ENCODE data around the gene MOGAT1.
"Not testable (repeated sequence)": the region's sequence is repeated elsewhere in the genome, so short reads cannot be mapped to it uniquely, and the experiment has no call there.

MOGAT1 gene

DNA sequence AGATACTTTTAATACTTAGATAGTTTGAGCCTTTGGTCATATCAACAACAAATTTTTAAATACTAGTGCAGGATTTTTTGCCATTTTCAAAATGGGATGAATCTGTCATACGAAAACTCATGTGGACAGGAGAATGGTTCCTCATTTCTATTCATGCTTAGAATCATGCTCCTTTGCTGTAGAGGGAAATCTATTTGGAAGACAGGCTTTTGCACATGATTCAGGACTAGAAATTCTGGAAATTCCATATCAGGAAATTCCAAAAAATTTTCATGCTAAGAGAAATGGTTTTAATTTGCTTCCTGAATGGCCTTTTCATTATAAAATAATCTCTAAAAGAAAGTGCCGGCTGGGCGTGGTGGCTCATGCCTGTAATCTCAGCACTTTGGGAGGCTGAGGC, 39.3 kb downstream of the MOGAT1 start:
- TF ChIP-seq SUZ12 (IDR thresholded peaks at IDR 0.05; ENCODE audit: extremely low read depth, insufficient read depth, insufficient read length) (no peak), YY1 (IDR thresholded peaks at IDR 0.05; ENCODE audit: insufficient read depth, insufficient read length) (no peak), ZNF274 (IDR thresholded peaks at IDR 0.05; ENCODE audit: low read depth, low read length) (no peak)
- no peaks in the 10 kb centered on the region for H3K27me3 ChIP-seq (ENCODE audit: insufficient read depth, insufficient read length)
- H3K4me3 ChIP-seq (ENCODE audit: insufficient read length, low read depth): no peak overlapping the region
- H3K9ac ChIP-seq (ENCODE audit: insufficient read length, low read depth): no peak overlapping the region
- no peaks in the 10 kb centered on the region for H3K36me3 ChIP-seq (ENCODE audit: insufficient read depth, insufficient read length, low read length)
- H3K4me1 ChIP-seq (ENCODE audit: insufficient read depth, insufficient read length): no peaks in the 10 kb centered on the region
- no peaks in the 10 kb centered on the region for H3K9me3 ChIP-seq (ENCODE audit: insufficient read depth, low read length)
- no peak for DNase-seq (ENCODE audit: low read depth, low spot score)

DNA sequence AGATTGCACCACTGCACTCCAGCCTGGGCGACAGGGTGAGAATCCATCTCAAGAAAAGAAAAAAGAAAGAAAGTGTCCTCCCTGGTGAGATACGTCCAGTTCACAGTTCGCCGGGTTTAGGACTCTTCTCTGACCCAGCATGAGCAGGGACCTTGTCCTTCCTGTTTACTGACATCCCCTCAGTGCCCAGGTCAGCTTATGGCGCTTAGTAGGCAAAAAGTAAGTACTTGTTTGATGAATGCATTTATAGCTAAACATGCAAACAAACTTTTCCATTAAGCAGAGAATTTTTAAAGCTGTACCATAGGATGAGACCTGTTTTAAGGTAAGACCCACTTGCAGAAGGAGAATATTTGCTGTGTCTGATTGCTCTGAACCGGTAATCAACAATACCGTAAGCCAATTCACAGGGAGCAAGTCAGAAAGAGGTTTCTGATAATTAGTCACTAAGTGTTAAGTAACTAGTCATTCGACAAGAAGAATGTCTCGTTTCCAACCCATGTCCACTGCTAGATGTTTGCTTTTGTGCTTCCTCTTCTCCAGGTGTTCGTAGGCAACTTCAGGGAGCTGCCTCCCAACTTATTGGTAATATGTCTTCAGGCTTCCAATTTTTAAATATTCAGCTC, 40.0 kb downstream of the MOGAT1 start:
- no peak for DNase-seq (ENCODE audit: low read depth, low spot score)
- H3K36me3 ChIP-seq (ENCODE audit: insufficient read depth, insufficient read length, low read length): no peaks in the 10 kb centered on the region
- no peaks in the 10 kb centered on the region for H3K27me3 ChIP-seq (ENCODE audit: insufficient read depth, insufficient read length)
- no peaks in the 10 kb centered on the region for H3K9me3 ChIP-seq (ENCODE audit: insufficient read depth, low read length)
- H3K4me1 ChIP-seq (ENCODE audit: insufficient read depth, insufficient read length): no peaks in the 10 kb centered on the region
- H3K4me3 ChIP-seq (ENCODE audit: insufficient read length, low read depth): no peak overlapping the region
- no peak for TF ChIP-seq YY1 (IDR thresholded peaks at IDR 0.05; ENCODE audit: insufficient read depth, insufficient read length)
- no peak for TF ChIP-seq ZNF274 (IDR thresholded peaks at IDR 0.05; ENCODE audit: low read depth, low read length)
- TF ChIP-seq SUZ12 (IDR thresholded peaks at IDR 0.05; ENCODE audit: extremely low read depth, insufficient read depth, insufficient read length): no peak
- H3K9ac ChIP-seq (ENCODE audit: insufficient read length, low read depth): no peak overlapping the region

DNA sequence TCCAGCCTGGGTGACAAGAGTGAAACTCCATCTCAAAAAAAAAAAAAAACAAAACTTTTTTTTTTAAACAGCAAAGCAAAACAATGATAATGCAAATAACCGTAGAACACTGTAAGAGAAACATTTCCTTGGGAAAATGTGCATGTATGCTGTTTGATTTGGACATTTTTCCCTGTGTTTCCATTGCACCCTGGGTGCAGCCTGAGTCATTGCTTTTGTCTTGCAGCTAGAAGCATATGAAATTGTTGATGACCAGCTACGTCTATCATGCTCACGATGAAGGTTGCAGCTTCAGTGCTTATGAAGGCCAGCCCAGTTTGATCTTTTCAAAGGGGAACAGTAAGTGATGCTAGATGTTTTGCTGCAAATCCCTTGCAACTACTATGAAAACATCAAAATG, 41.5 kb downstream of the MOGAT1 start:
- no peaks in the 10 kb centered on the region for H3K27me3 ChIP-seq (ENCODE audit: insufficient read depth, insufficient read length)
- TF ChIP-seq YY1 (IDR thresholded peaks at IDR 0.05; ENCODE audit: insufficient read depth, insufficient read length): no peak
- no peak for TF ChIP-seq SUZ12 (IDR thresholded peaks at IDR 0.05; ENCODE audit: extremely low read depth, insufficient read depth, insufficient read length)
- no peak for TF ChIP-seq ZNF274 (IDR thresholded peaks at IDR 0.05; ENCODE audit: low read depth, low read length)
- no peak overlapping the region for H3K4me3 ChIP-seq (ENCODE audit: insufficient read length, low read depth)
- no peaks in the 10 kb centered on the region for H3K36me3 ChIP-seq (ENCODE audit: insufficient read depth, insufficient read length, low read length)
- no peak for DNase-seq (ENCODE audit: low read depth, low spot score)
- H3K9me3 ChIP-seq (ENCODE audit: insufficient read depth, low read length): no peaks in the 10 kb centered on the region
- H3K9ac ChIP-seq (ENCODE audit: insufficient read length, low read depth): no peak overlapping the region
- H3K4me1 ChIP-seq (ENCODE audit: insufficient read depth, insufficient read length): no peaks in the 10 kb centered on the region

DNA sequence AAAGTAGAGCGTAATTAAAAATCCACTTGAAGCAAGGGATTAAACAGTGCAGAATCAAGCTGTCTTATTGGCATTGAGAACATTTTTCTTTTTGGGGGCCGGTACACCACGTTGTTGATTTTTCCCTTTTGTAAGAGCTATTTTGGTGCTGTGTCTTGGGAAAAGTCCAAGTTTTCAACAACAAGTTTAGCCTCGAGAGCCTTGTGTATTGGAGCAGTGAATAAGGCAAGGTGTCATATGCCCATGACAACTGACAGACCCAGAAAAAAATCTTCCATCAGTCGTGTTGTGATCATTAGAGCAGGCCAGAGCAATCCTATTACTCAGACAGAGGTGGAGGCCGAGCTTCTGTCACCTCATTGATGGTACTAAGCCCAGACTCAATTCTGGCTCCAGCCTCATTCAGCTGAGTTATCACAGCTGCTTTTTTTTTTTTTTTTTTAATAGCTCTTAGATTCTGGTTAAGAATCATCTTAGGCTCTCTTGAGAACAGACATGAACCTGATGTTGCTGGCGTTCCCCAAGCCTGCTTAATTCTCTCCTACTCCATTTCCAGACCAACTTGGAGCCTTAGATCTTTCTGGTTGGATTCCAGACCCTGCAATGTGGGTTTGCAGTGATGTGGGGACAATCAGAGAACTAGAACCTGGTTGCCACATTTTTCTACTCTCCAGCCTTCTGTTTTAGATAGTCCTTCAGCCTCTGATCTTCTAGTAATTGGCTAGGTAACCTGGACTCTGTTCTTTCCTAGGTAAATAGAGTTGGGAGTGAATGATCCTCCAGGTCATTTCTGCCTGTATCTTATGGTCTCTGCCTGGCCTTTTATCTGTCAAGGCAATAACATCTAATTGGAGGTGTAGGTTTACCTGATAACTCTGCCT, 43.1 kb downstream of the MOGAT1 start:
- no peak overlapping the region for H3K9ac ChIP-seq (ENCODE audit: insufficient read length, low read depth)
- no peak overlapping the region for H3K4me3 ChIP-seq (ENCODE audit: insufficient read length, low read depth)

DNA sequence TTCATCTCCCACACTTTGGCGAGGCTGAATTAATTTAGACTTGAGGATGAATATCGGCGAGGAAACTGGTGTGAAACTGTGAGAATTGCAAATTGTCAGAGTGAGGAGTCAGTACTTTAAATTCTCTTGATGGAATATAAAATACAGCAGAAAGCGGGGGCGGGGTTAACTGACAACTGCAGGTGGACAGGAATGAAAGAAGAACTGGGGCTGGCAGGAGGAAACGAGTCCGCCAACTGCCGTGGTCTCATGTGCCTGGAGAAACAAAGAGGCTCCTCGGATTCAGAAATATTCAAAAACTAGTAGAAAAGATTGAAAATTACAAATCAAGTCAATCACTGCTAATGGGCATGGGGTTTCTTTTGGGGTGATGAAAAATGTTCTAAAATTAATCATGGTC, 44.3 kb downstream of the MOGAT1 start:
- Histone ChIP-seq H3K4me3 (ENCODE audit: insufficient read length, low read depth) (no peak overlapping the region), H3K9me3 (ENCODE audit: insufficient read depth, low read length) (peaks cover 16% of the 10 kb centered on the region), H3K36me3 (ENCODE audit: insufficient read depth, insufficient read length, low read length) (no peaks in the 10 kb centered on the region), H3K9ac (ENCODE audit: insufficient read length, low read depth) (no peak overlapping the region), H3K27me3 (ENCODE audit: insufficient read depth, insufficient read length) (no peaks in the 10 kb centered on the region), H3K4me1 (ENCODE audit: insufficient read depth, insufficient read length) (no peaks in the 10 kb centered on the region)
- no peak for DNase-seq (ENCODE audit: low read depth, low spot score)
- TF ChIP-seq ZNF274 (IDR thresholded peaks at IDR 0.05; ENCODE audit: low read depth, low read length): no peak

More for the DNA sequence above, 43.1 kb downstream of the MOGAT1 start:
- no peaks in the 10 kb centered on the region for H3K36me3 ChIP-seq (ENCODE audit: insufficient read depth, insufficient read length, low read length)
- H3K9me3 ChIP-seq (ENCODE audit: insufficient read depth, low read length): peaks cover 5% of the 10 kb centered on the region; the same call in 1 of the 2 replicates
- TF ChIP-seq YY1 (IDR thresholded peaks at IDR 0.05; ENCODE audit: insufficient read depth, insufficient read length) (no peak), ZNF274 (IDR thresholded peaks at IDR 0.05; ENCODE audit: low read depth, low read length) (no peak), SUZ12 (IDR thresholded peaks at IDR 0.05; ENCODE audit: extremely low read depth, insufficient read depth, insufficient read length) (no peak)
- no peaks in the 10 kb centered on the region for H3K27me3 ChIP-seq (ENCODE audit: insufficient read depth, insufficient read length)
- no peaks in the 10 kb centered on the region for H3K4me1 ChIP-seq (ENCODE audit: insufficient read depth, insufficient read length)
- DNase-seq (ENCODE audit: low read depth, low spot score): no peak

DNA sequence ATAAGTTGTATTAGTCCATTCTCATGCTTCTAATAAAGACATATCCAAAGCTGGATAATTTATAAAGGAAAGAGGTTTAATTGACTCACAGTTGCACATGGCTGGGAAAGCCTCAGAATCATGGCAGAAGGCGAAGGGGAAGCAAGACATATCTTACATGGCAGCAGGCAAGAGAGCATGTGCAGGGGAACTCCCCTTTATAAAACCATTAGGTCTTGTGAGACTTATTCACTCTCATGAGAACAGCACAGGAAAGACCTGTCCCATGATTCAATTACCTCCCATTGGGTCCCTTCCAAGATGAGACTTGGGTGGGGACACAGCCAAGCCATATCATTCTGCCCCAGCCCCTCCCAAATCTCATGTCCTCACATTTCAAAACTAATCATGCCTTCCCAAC, 48.3 kb downstream of the MOGAT1 start:
- H3K4me3 ChIP-seq (ENCODE audit: insufficient read length, low read depth); H3K9ac ChIP-seq (ENCODE audit: insufficient read length, low read depth); H3K27me3 ChIP-seq (ENCODE audit: insufficient read depth, insufficient read length); DNase-seq (ENCODE audit: low read depth, low spot score); H3K4me1 ChIP-seq (ENCODE audit: insufficient read depth, insufficient read length); H3K36me3 ChIP-seq (ENCODE audit: insufficient read depth, insufficient read length, low read length): not testable (repeated sequence)
- H3K9me3 ChIP-seq (ENCODE audit: insufficient read depth, low read length): peaks cover 29% of the 10 kb centered on the region

DNA sequence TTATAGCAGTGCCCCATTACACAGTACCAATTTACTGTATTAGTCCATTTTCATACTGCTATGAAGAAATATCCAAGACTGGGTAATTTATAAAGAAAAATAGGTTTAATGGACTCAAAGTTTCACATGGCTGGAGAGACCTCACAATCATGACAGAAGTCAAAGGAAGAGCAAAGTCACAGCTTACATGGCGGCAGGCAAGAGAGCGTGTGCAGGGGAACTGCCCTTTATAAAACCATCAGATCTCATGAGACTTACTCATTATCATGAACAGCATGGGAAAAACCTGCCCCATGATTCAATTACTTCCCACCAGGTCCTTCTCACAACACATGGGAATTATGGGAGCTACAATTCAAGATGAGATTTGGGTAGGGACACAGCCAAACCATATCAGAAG, 50.1 kb downstream of the MOGAT1 start:
- not testable (repeated sequence) for DNase-seq (ENCODE audit: low read depth, low spot score); H3K9ac ChIP-seq (ENCODE audit: insufficient read length, low read depth)

More for the DNA sequence above, 50.1 kb downstream of the MOGAT1 start:
- H3K27me3 ChIP-seq (ENCODE audit: insufficient read depth, insufficient read length); H3K36me3 ChIP-seq (ENCODE audit: insufficient read depth, insufficient read length, low read length); H3K4me1 ChIP-seq (ENCODE audit: insufficient read depth, insufficient read length); H3K4me3 ChIP-seq (ENCODE audit: insufficient read length, low read depth): not testable (repeated sequence)
- H3K9me3 ChIP-seq (ENCODE audit: insufficient read depth, low read length): peaks cover 29% of the 10 kb centered on the region

Measured in NT2/D1 (cell line).